ENCODE measurements around the gene LPGAT1. TPM values are rescaled to one million over a fixed set of nuclear protein-coding genes. Genes with fewer than 3 reads are reported as not detected.

The LPGAT1 gene
- total RNA-seq, 1 experiment from 2014 or later, result 20.2 TPM

- Histone ChIP-seq H3K4me3 (ENCODE audit: insufficient read depth, low read depth, low read length) (no peak overlapping the region), H3K36me3 (replicated peaks; ENCODE audit: control insufficient read depth, insufficient read depth, low read length) (no peaks in the 10 kb centered on the region), H3K27me3 (ENCODE audit: control insufficient read depth, insufficient read depth, low read length) (no peaks in the 10 kb centered on the region)
- DNase-seq, result no peak
These were observed 19.4 kb downstream of the LPGAT1 start for GRCh38 chr1:211811126-211811525.

DNA sequence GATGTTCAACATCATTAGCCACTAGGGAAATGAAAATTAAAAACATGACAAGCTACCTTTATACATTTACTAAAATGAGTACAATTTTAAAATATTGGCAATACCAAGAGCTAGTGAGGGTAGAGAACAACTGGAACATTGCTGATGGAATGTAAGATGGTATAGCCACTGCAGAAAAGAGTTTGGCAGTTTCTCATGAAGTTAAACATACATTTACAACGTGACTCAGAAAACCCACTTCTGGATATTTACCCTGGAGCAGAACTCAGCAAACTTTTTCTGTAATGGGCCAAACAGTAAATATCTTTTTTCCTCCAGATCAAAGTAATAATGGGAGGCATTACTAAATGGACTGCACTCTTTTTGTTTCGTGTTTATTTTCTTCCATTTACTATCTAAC, 22.1 kb downstream of the LPGAT1 start:
- no peak for DNase-seq
- Histone ChIP-seq H3K36me3 (replicated peaks; ENCODE audit: control insufficient read depth, insufficient read depth, low read length) (no peaks in the 10 kb centered on the region), H3K27me3 (ENCODE audit: control insufficient read depth, insufficient read depth, low read length) (no peaks in the 10 kb centered on the region), H3K4me3 (ENCODE audit: insufficient read depth, low read depth, low read length) (no peak overlapping the region)

GRCh38 chr1:211804915-211805314, 25.6 kb downstream of the LPGAT1 start:
- Histone ChIP-seq H3K27me3 (ENCODE audit: control insufficient read depth, insufficient read depth, low read length) (no peaks in the 10 kb centered on the region), H3K36me3 (replicated peaks; ENCODE audit: control insufficient read depth, insufficient read depth, low read length) (no peaks in the 10 kb centered on the region), H3K4me3 (ENCODE audit: insufficient read depth, low read depth, low read length) (no peak overlapping the region)
- no peak for DNase-seq

DNA sequence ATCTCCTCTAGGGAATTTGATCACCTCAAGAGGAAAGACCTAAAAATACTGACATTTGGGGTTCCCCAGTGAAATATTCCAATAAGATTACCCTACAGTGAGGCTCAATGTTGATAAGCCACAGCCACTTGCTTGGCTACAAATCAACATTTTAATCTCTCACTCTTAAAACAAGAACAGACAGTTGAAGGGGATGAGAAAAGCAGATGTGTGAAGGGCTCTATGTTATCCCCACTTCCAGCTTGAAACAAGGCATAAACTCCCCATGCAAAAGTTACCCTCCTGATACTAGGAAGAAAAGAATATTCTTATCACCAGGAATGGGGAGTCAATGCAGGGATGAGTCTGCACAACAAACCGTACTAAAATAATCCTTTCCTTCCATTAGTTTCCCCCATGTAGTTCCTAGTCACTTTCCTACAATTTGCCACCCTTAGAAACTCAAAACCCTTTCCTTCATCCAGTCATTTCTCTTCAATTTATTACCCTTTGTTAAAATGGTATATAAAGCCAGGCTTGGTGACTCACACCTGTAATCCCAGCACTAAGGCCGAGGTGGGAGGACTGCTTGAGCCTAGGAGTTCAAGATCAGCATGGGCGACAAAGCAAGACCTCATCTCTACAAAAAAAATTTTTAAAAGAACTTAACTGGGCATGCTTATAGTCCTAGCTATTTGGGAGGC, 29.5 kb downstream of the LPGAT1 start:
- no peak for DNase-seq
- Histone ChIP-seq H3K4me3 (ENCODE audit: insufficient read depth, low read depth, low read length) (no peak overlapping the region), H3K36me3 (replicated peaks; ENCODE audit: control insufficient read depth, insufficient read depth, low read length) (no peaks in the 10 kb centered on the region), H3K27me3 (ENCODE audit: control insufficient read depth, insufficient read depth, low read length) (no peaks in the 10 kb centered on the region)

- H3K36me3 ChIP-seq (replicated peaks; ENCODE audit: control insufficient read depth, insufficient read depth, low read length), result no peaks in the 10 kb centered on the region
- no peak for DNase-seq
- H3K27me3 ChIP-seq (ENCODE audit: control insufficient read depth, insufficient read depth, low read length), result no peaks in the 10 kb centered on the region
- no peak overlapping the region for H3K4me3 ChIP-seq (ENCODE audit: insufficient read depth, low read depth, low read length)
These were observed 32.6 kb downstream of the LPGAT1 start for GRCh38 chr1:211797994-211798393.

GRCh38 chr1:211791979-211792378, 38.6 kb downstream of the LPGAT1 start:
- DNase-seq, result no peak
- Histone ChIP-seq H3K4me3 (ENCODE audit: insufficient read depth, low read depth, low read length) (no peak overlapping the region), H3K27me3 (ENCODE audit: control insufficient read depth, insufficient read depth, low read length) (no peaks in the 10 kb centered on the region), H3K36me3 (replicated peaks; ENCODE audit: control insufficient read depth, insufficient read depth, low read length) (no peaks in the 10 kb centered on the region)

GRCh38 chr1:211789641-211790464, 40.7 kb downstream of the LPGAT1 start:
- H3K27me3 ChIP-seq (ENCODE audit: control insufficient read depth, insufficient read depth, low read length), result no peaks in the 10 kb centered on the region
- no peak for DNase-seq
- H3K36me3 ChIP-seq (replicated peaks; ENCODE audit: control insufficient read depth, insufficient read depth, low read length), result no peaks in the 10 kb centered on the region
- H3K4me3 ChIP-seq (ENCODE audit: insufficient read depth, low read depth, low read length), result no peak overlapping the region

- Histone ChIP-seq H3K36me3 (replicated peaks; ENCODE audit: control insufficient read depth, insufficient read depth, low read length) (no peaks in the 10 kb centered on the region), H3K4me3 (ENCODE audit: insufficient read depth, low read depth, low read length) (no peak overlapping the region), H3K27me3 (ENCODE audit: control insufficient read depth, insufficient read depth, low read length) (no peaks in the 10 kb centered on the region)
- DNase-seq, result no peak
These were observed 41.9 kb downstream of the LPGAT1 start for GRCh38 chr1:211788626-211789025.

DNA sequence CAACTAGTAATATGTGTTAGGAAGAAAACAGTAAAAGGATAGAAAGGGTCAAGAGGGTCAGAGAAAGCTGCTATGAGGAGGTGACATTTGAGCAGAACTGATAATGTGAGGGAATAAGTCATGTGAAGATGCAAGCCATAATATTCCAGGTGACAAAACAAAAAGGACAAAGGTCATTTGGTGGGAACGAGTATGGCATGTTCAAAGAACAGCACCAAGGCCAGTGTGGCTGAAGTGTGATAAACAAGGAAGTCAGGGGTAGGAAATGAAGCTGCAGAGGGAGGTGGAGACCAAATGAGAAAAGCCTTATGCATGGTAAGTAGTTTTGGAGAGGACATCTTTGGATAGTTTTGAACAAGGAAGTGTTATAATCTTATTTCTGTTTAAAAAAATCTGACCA, 46.7 kb downstream of the LPGAT1 start:
- Histone ChIP-seq H3K4me3 (ENCODE audit: insufficient read depth, low read depth, low read length) (no peak overlapping the region), H3K27me3 (ENCODE audit: control insufficient read depth, insufficient read depth, low read length) (no peaks in the 10 kb centered on the region), H3K36me3 (replicated peaks; ENCODE audit: control insufficient read depth, insufficient read depth, low read length) (no peaks in the 10 kb centered on the region)
- no peak for DNase-seq

DNA sequence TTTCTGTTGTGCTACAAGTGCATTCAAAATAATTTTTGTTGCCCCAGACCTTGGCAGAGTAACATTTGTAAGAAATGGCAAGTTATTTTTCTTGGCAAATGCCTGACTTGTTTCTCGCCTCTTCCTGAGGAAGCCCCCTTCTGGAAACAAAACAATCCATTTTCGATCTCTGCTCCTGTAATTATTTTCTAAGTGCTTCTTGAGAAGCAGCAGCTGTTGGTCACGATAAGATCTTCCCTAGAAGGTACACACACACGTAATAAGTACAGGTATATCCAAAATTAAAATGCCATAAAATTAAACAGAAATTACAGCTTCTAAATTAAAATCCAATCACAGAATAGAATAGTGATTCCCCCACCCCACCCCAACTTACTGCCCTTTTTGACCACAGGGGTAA, 47.3 kb downstream of the LPGAT1 start:
- no peak for DNase-seq
- Histone ChIP-seq H3K36me3 (replicated peaks; ENCODE audit: control insufficient read depth, insufficient read depth, low read length) (no peaks in the 10 kb centered on the region), H3K4me3 (ENCODE audit: insufficient read depth, low read depth, low read length) (no peak overlapping the region), H3K27me3 (ENCODE audit: control insufficient read depth, insufficient read depth, low read length) (no peaks in the 10 kb centered on the region)

DNA sequence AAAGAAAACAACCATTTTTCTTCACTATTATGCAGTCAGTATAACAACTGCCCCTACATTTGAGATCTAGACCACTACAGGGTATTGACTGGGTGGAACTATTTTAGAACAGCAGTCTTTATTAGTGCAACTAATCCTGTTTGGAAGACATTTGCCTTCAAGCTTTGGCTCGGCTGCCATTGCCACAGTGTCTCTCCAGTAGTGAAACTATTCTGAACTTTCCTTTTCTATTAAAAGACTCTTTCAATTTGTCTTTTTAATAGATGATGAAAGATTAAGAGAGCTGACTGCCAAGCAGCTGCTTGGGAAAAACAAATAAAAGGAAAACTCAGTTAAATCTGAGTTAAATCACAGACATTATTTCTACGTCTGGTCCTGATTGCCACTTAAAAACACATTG, 49.3 kb downstream of the LPGAT1 start:
- DNase-seq, result no peak
- Histone ChIP-seq H3K4me3 (ENCODE audit: insufficient read depth, low read depth, low read length) (no peak overlapping the region), H3K36me3 (replicated peaks; ENCODE audit: control insufficient read depth, insufficient read depth, low read length) (no peaks in the 10 kb centered on the region), H3K27me3 (ENCODE audit: control insufficient read depth, insufficient read depth, low read length) (no peaks in the 10 kb centered on the region)

DNA sequence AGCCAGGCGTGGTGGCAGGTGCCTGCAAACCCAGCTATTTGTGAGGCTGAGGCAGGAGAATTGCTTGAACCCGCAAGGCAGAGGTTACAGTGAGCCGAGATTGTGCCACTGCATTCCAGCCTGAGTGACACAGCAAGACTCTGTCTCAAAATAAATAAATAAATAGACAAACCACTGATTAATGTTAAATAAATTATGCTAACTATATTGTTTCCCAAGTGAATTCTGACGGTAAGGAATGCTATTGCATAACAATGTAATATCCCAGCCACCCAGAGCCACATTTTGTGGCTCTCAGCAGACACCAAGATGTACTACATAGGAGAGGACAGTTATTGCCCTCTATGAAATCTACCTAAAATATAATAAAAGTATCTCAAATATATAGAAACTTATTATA, 55.4 kb downstream of the LPGAT1 start:
- Histone ChIP-seq H3K36me3 (replicated peaks; ENCODE audit: control insufficient read depth, insufficient read depth, low read length) (no peaks in the 10 kb centered on the region), H3K4me3 (ENCODE audit: insufficient read depth, low read depth, low read length) (no peak overlapping the region), H3K27me3 (ENCODE audit: control insufficient read depth, insufficient read depth, low read length) (no peaks in the 10 kb centered on the region)
- no peak for DNase-seq

- Histone ChIP-seq H3K4me3 (ENCODE audit: insufficient read depth, low read depth, low read length) (no peak overlapping the region), H3K36me3 (replicated peaks; ENCODE audit: control insufficient read depth, insufficient read depth, low read length) (no peaks in the 10 kb centered on the region), H3K27me3 (ENCODE audit: control insufficient read depth, insufficient read depth, low read length) (no peaks in the 10 kb centered on the region)
- DNase-seq, result no peak
These were observed 65.9 kb downstream of the LPGAT1 start for GRCh38 chr1:211764701-211765100.

- Histone ChIP-seq H3K36me3 (replicated peaks; ENCODE audit: control insufficient read depth, insufficient read depth, low read length) (no peaks in the 10 kb centered on the region), H3K27me3 (ENCODE audit: control insufficient read depth, insufficient read depth, low read length) (no peaks in the 10 kb centered on the region), H3K4me3 (ENCODE audit: insufficient read depth, low read depth, low read length) (no peak overlapping the region)
- DNase-seq, result no peak
These were observed 68.4 kb downstream of the LPGAT1 start for GRCh38 chr1:211762206-211762605.

- DNase-seq, result no peak
- H3K36me3 ChIP-seq (replicated peaks; ENCODE audit: control insufficient read depth, insufficient read depth, low read length), result no peaks in the 10 kb centered on the region
- H3K27me3 ChIP-seq (ENCODE audit: control insufficient read depth, insufficient read depth, low read length), result no peaks in the 10 kb centered on the region
- H3K4me3 ChIP-seq (ENCODE audit: insufficient read depth, low read depth, low read length), result no peak overlapping the region
These were observed 69.2 kb downstream of the LPGAT1 start for GRCh38 chr1:211761400-211761799.
